Spleen (tissue), 7 donors: ENCODE data around the gene LGI2.

ENCODE experiments used
- POLR2A ChIP-seq, 3 donors: fragments of 450-650 bp; IDR thresholded peaks; one replicate each; pipeline ENCODE4 v1.5.1; 2017; ENCODE audit warnings: antibody characterized with exemption in 3 of 3, mild to moderate bottlenecking in 1 of 3
- POLR2AphosphoS5 ChIP-seq, 3 donors: sonication (generic); formaldehyde crosslinking; IDR thresholded peaks; one replicate each; pipeline ENCODE4 v1.5.1; 2017; ENCODE audit warnings: antibody characterized with exemption in 3 of 3
- TF ChIP-seq, protein P1 (sequence below), 11 experiments: fragments of 200-600 bp in 7 of 11; fragments of 450-650 bp in 4 of 11; sonication (generic) in 4 of 11; IDR thresholded peaks in 8 of 11; conservative IDR thresholded peaks in 3 of 11; 1 replicate in 7 of 11; 2 replicates in 4 of 11; pipeline versions ENCODE4 v1.4.0 to v1.8.0; 2016 to 2021; ENCODE audit warnings: antibody characterized with exemption in 11 of 11, inconsistent platforms in 4 of 11, mild to moderate bottlenecking in 1 of 11
- donor health status: DM: no; HTN: no; CAD: no; lungs with moderate emphysema.
- donor health status: DM: no; HTN: no; CAD: no.
- donor health status: DM: no; HTN: no; CAD: no.

DNA sequence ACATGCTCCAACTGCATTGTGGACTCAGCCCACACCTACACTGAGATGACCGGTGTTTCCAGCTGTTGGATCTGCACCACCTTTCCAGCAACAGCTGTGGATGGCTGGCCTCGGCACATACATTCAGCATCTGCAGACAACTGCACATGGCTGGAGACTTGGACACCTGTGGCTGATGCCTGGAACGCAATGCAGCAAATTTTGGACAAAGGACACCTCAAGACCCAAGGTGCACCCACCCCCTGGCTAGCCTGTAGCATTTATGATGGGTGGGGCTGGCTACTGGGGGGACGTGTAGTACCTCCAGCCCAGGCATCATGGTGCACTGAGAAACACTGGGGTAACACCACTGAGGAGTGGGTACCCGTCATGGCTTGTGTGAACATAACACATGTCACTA is 60.6 kb downstream of the LGI2 start:
- no peak for TF ChIP-seq POLR2AphosphoS5 (IDR thresholded peaks at IDR 0.05)
- no peak for TF ChIP-seq POLR2A (IDR thresholded peaks at IDR 0.05)
- TF ChIP-seq, protein P1, sequence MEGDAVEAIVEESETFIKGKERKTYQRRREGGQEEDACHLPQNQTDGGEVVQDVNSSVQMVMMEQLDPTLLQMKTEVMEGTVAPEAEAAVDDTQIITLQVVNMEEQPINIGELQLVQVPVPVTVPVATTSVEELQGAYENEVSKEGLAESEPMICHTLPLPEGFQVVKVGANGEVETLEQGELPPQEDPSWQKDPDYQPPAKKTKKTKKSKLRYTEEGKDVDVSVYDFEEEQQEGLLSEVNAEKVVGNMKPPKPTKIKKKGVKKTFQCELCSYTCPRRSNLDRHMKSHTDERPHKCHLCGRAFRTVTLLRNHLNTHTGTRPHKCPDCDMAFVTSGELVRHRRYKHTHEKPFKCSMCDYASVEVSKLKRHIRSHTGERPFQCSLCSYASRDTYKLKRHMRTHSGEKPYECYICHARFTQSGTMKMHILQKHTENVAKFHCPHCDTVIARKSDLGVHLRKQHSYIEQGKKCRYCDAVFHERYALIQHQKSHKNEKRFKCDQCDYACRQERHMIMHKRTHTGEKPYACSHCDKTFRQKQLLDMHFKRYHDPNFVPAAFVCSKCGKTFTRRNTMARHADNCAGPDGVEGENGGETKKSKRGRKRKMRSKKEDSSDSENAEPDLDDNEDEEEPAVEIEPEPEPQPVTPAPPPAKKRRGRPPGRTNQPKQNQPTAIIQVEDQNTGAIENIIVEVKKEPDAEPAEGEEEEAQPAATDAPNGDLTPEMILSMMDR (IDR thresholded peaks at IDR 0.05 in 8 of 11, conservative IDR thresholded peaks at IDR 0.05 in 3 of 11), result no peak
